IMR-90 (cell line): ENCODE data around the gene PLPP1. TPM values are rescaled to one million over a fixed set of nuclear protein-coding genes. Genes with fewer than 3 reads are reported as not detected.

ENCODE experiments used
- ATAC-seq: fragments of 200-7000 bp; cut with Tn5 transposase; 2 replicates; pipeline ENCODE4 v1.9.1; 2020; ENCODE audit warnings: low read depth, mild to moderate bottlenecking, moderate library complexity
- BruUV-seq: library from RNA; stranded (reverse); fragments of 400-500 nt; replicated peaks from 2 replicates; lab custom pipeline; 2021; lab: Mats Ljungman, UMichigan
- CTCF ChIA-PET: fragments of 300-600 bp; formaldehyde crosslinking; extraction: SDS; loops from one replicate; lab custom pipeline; 2021; ENCODE audit warnings: antibody characterized with exemption; lab: Yijun Ruan, JAX
- POLR2A ChIA-PET: fragments of 300-600 bp; sonication (Branson Sonifier 250); formaldehyde crosslinking; loops from one replicate; lab custom pipeline; 2022; ENCODE audit warnings: antibody characterized with exemption; ENCODE audit not compliant: unreplicated experiment; lab: Charles Lee
- DNase-seq: peaks from one replicate; pipeline ENCODE4 v3.0.0; 2013
- H2AFZ ChIP-seq: replicated peaks from 2 replicates; pipeline ENCODE3; 2013; ENCODE audit warnings: low read length, mild to moderate bottlenecking; ENCODE audit not compliant: poor library complexity
- H2AK5ac ChIP-seq: 2 replicates; pipeline ENCODE4 v1.6.1; 2013; ENCODE audit warnings: low read depth, low read length, inconsistent platforms
- H2AK9ac ChIP-seq: replicated peaks from 2 replicates; pipeline ENCODE3; 2013; ENCODE audit warnings: mild to moderate bottlenecking, low read depth, low read length, moderate library complexity; ENCODE audit not compliant: poor library complexity
- H2BK120ac ChIP-seq: 2 replicates; pipeline ENCODE4 v1.6.1; 2013; ENCODE audit warnings: low read depth, low read length, inconsistent platforms
- H2BK15ac ChIP-seq: 3 replicates; pipeline ENCODE4 v1.6.1; 2013; ENCODE audit warnings: low read depth, low read length, inconsistent platforms
- H2BK20ac ChIP-seq: 2 replicates; pipeline ENCODE4 v1.6.1; 2013; ENCODE audit warnings: low read depth, mild to moderate bottlenecking, inconsistent platforms, low read length, moderate library complexity
- H2BK5ac ChIP-seq: 2 replicates; pipeline ENCODE4 v1.6.1; 2013; ENCODE audit warnings: mild to moderate bottlenecking, low read depth, low read length, inconsistent platforms; ENCODE audit not compliant: poor library complexity, severe bottlenecking
- H3K14ac ChIP-seq: replicated peaks from 2 replicates; pipeline ENCODE4 v1.6.1; 2013; ENCODE audit warnings: low read depth, low read length, inconsistent platforms
- H3K18ac ChIP-seq: 2 replicates; pipeline ENCODE4 v1.6.1; 2013; ENCODE audit warnings: low read depth, low read length, control low read depth
- H3K23ac ChIP-seq: 2 replicates; pipeline ENCODE4 v1.6.1; 2013; ENCODE audit warnings: low read depth, low read length, inconsistent platforms
- H3K27ac ChIP-seq: 2 replicates; pipeline ENCODE4 v1.5.1; 2013; ENCODE audit warnings: mild to moderate bottlenecking, control low read depth, low read length; ENCODE audit not compliant: insufficient read depth
- H3K27me3 ChIP-seq: 2 replicates; pipeline ENCODE4 v1.6.1; 2013; ENCODE audit warnings: low read length; ENCODE audit not compliant: control insufficient read depth, insufficient read depth
- H3K36me3 ChIP-seq: 2 replicates; pipeline ENCODE4 v1.6.1; 2013; ENCODE audit warnings: low read length, mixed read lengths; ENCODE audit not compliant: control insufficient read depth, insufficient read depth
- H3K4ac ChIP-seq: 2 replicates; pipeline ENCODE4 v1.6.1; 2013; ENCODE audit warnings: low read depth, low read length, inconsistent platforms
- H3K4me1 ChIP-seq: 2 replicates; pipeline ENCODE4 v1.6.1; 2013; ENCODE audit warnings: low read length, mixed read lengths; ENCODE audit not compliant: control insufficient read depth, insufficient read depth
- H3K4me2 ChIP-seq: 2 replicates; pipeline ENCODE4 v1.6.1; 2013; ENCODE audit warnings: low read depth, mild to moderate bottlenecking, control low read depth, low read length, moderate library complexity
- H3K4me3 ChIP-seq: 2 replicates; pipeline ENCODE4 v1.5.1; 2013; ENCODE audit warnings: low read depth, mild to moderate bottlenecking, control low read depth, low read length, moderate library complexity; ENCODE audit not compliant: insufficient read depth
- H3K56ac ChIP-seq: 2 replicates; pipeline ENCODE4 v1.6.1; 2013; ENCODE audit warnings: low read length, inconsistent platforms; ENCODE audit not compliant: insufficient read depth; ENCODE audit errors: extremely low read depth
- H3K79me1 ChIP-seq, 2 experiments: 2 replicates each; pipeline ENCODE4 v1.6.1; 2013; ENCODE audit warnings: low read length in 2 of 2, inconsistent platforms in 1 of 2, low read depth in 1 of 2
- H3K9ac ChIP-seq: 2 replicates; pipeline ENCODE4 v1.6.1; 2013; ENCODE audit warnings: low read depth, low read length, control low read depth
- H3K9me1 ChIP-seq: 2 replicates; pipeline ENCODE4 v1.6.1; 2013; ENCODE audit warnings: low read length, inconsistent platforms; ENCODE audit not compliant: insufficient read depth
- H3K9me3 ChIP-seq: 2 replicates; pipeline ENCODE4 v1.6.1; 2013; ENCODE audit warnings: low read length; ENCODE audit not compliant: control insufficient read depth, insufficient read depth
- H4K20me1 ChIP-seq: 2 replicates; pipeline ENCODE4 v1.6.1; 2013; ENCODE audit warnings: low read length, inconsistent platforms; ENCODE audit not compliant: insufficient read depth
- H4K5ac ChIP-seq: 2 replicates; pipeline ENCODE4 v1.6.1; 2013; ENCODE audit warnings: mild to moderate bottlenecking, low read depth, low read length, control low read depth
- H4K8ac ChIP-seq, 2 experiments: 2 replicates each; pipeline ENCODE4 v1.6.1; 2013; ENCODE audit warnings: low read depth in 2 of 2, low read length in 2 of 2, control low read depth in 1 of 2, inconsistent platforms in 1 of 2
- H4K91ac ChIP-seq: 2 replicates; pipeline ENCODE4 v1.6.1; 2013; ENCODE audit warnings: low read depth, low read length, inconsistent platforms; ENCODE audit not compliant: insufficient read depth
- FOS ChIP-seq: fragments of 150-350 bp; IDR thresholded peaks from 2 replicates; pipeline ENCODE4 v1.6.1; 2016; ENCODE audit warnings: low read depth, low read length
- MAFK ChIP-seq: IDR thresholded peaks from 2 replicates; pipeline ENCODE4 v1.6.1; 2012; ENCODE audit warnings: low read depth, low read length, improper control_type of control experiment
- POLR2A ChIP-seq: IDR thresholded peaks from 2 replicates; pipeline ENCODE4 v1.6.1; 2012; ENCODE audit warnings: mild to moderate bottlenecking, low read depth, low read length
- RAD21 ChIP-seq: IDR thresholded peaks from 2 replicates; pipeline ENCODE4 v1.6.1; 2012; ENCODE audit warnings: low read length, improper control_type of control experiment
- RCOR1 ChIP-seq: IDR thresholded peaks from 2 replicates; pipeline ENCODE4 v1.6.1; 2012; ENCODE audit warnings: mild to moderate bottlenecking, low read length, improper control_type of control experiment; ENCODE audit not compliant: insufficient replicate concordance
- SMC3 ChIP-seq: fragments of 150-350 bp; IDR thresholded peaks from 2 replicates; pipeline ENCODE4 v1.6.1; 2016; ENCODE audit warnings: low read depth, mild to moderate bottlenecking, antibody characterized with exemption, low read length, moderate library complexity
- WGBS, 2 experiments: methylation state at CpG; one replicate each; pipeline versions ENCODE4 v1.1.5 to v1.1.7; 2013; ENCODE audit warnings: missing lambda C conversion rate in 2 of 2; ENCODE audit not compliant: insufficient read length in 1 of 2; ENCODE audit errors: extremely low coverage in 2 of 2; 5-methylcytosine and 5-hydroxymethylcytosine counted together
- dilution Hi-C: fragments of 300-500 bp; cut with HindIII; formaldehyde crosslinking; loops from one replicate; pipeline ENCODE4 v1.14.3; 2018; ENCODE audit warnings: low sequenced_read_pairs; ENCODE audit not compliant: unreplicated experiment
- in situ Hi-C: fragments of 300-500 bp; cut with MboI; formaldehyde crosslinking; loops from 3 replicates; pipeline ENCODE4 v1.14.3; 2019; ENCODE audit warnings: low sequenced_read_pairs, inconsistent platforms, mixed read lengths
- intact Hi-C: fragments of 100-400 bp; cut with micrococcal nuclease; formaldehyde crosslinking; loops from 2 replicates; pipeline ENCODE4 v1.10.0; 2022
- polyA plus RNA-seq, 3 experiments: library from polyadenylated mRNA; depleted of rRNA; stranded (reverse); fragments of >200 nt; gene quantifications; 2 replicates each; pipeline ENCODE4 v1.2.3, GENCODE V29; 2012; ENCODE audit warnings: low replicate concordance in 1 of 3
- total RNA-seq: library from RNA; depleted of rRNA; stranded (reverse); fragments of >200 nt; gene quantifications from 2 replicates; pipeline ENCODE4 v1.2.3, GENCODE V29; 2012
- TF ChIP-seq, protein P1 (sequence below): fragments of 150-350 bp; IDR thresholded peaks from 2 replicates; pipeline ENCODE4 v1.6.1; 2017; ENCODE audit warnings: mild to moderate bottlenecking, antibody characterized with exemption, low read length, low read depth
- TF ChIP-seq, protein P2 (sequence below): fragments of 150-350 bp; IDR thresholded peaks from 2 replicates; pipeline ENCODE4 v1.6.1; 2016; ENCODE audit warnings: low read depth, mild to moderate bottlenecking, low read length, moderate library complexity, borderline replicate concordance

PLPP1 gene
- total and polyA plus RNA-seq, 2 of the 4 experiments (the other 2 are of a cell fraction) = 19.2 to 21.3 TPM

DNA sequence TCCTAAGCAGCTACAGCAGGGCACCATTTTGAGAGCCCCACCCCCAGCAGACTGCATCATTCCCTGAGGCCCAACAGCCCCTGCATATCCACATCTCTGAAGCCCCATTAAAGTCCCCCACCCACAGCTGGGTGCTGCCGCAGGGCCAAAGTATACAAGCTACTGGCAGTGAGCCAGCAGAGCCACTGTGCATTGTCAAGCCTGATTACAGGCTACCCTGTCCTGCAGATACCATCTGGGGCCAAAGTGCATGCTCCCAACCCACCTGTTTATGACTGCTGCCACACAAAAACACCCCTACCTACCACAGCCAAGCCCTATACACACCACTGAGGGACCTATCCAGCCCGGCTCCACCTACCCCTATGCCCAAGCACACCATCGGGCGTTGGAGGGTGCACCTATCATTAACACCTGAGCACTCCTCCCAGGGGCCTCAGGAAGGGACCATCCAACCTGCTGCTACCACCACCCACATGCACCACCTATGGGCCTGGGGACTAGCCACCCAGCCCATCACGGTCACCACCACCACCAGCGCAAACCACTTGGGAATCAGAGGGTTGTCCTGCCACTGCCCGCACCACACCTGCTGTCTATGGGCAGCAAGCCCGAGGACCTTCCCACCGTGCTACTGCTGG, 105.0 kb downstream of the PLPP1 start:
- H4K20me1 ChIP-seq = peaks cover 3% of the 10 kb centered on the region; the same call in 1 of the 2 replicates
- intact Hi-C loops = no loop called here
- H3K27me3 ChIP-seq = no peaks in the 10 kb centered on the region
- no peak overlapping the region for H3K56ac ChIP-seq
- in situ Hi-C loops = no loop called here
- WGBS, 2 experiments = 90% methylated on average over 2 of the region's 9 CpGs; no CpG with 5 or more reads in 1 of the 2 experiments
- H4K91ac ChIP-seq = no peak overlapping the region
- H4K8ac ChIP-seq = no peak overlapping the region
- TF ChIP-seq RAD21 (no peak), SMC3 (no peak), MAFK (no peak), FOS (no peak), RCOR1 (no peak), POLR2A (no peak)
- TF ChIP-seq, protein P1, sequence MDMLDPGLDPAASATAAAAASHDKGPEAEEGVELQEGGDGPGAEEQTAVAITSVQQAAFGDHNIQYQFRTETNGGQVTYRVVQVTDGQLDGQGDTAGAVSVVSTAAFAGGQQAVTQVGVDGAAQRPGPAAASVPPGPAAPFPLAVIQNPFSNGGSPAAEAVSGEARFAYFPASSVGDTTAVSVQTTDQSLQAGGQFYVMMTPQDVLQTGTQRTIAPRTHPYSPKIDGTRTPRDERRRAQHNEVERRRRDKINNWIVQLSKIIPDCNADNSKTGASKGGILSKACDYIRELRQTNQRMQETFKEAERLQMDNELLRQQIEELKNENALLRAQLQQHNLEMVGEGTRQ = no peak
- TF ChIP-seq, protein P2, sequence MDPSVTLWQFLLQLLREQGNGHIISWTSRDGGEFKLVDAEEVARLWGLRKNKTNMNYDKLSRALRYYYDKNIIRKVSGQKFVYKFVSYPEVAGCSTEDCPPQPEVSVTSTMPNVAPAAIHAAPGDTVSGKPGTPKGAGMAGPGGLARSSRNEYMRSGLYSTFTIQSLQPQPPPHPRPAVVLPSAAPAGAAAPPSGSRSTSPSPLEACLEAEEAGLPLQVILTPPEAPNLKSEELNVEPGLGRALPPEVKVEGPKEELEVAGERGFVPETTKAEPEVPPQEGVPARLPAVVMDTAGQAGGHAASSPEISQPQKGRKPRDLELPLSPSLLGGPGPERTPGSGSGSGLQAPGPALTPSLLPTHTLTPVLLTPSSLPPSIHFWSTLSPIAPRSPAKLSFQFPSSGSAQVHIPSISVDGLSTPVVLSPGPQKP = no peak
- ATAC-seq (no peak), DNase-seq (no peak)
- H2BK120ac ChIP-seq = no peak overlapping the region
- H3K4me3 ChIP-seq = no peak overlapping the region
- H3K23ac ChIP-seq = no peak overlapping the region
- no peak overlapping the region for H3K27ac ChIP-seq
- no peak overlapping the region for H2BK5ac ChIP-seq
- no peak overlapping the region for H3K4ac ChIP-seq
- H3K79me1 ChIP-seq = peaks cover 13 to 20% of the 10 kb centered on the region in 2 experiments
- peaks cover 16% of the 10 kb centered on the region for H3K36me3 ChIP-seq
- no peak overlapping the region for H2BK20ac ChIP-seq
- H3K9me1 ChIP-seq = peaks cover 6% of the 10 kb centered on the region; the same call in 1 of the 2 replicates
- dilution Hi-C loops = no loop called here
- H3K18ac ChIP-seq = no peak overlapping the region
- no peak overlapping the region for H2AK5ac ChIP-seq
- ChIA-PET POLR2A (no interaction called here), CTCF (no interaction called here)
- peaks cover 2% of the 10 kb centered on the region for H3K9me3 ChIP-seq
- H3K4me2 ChIP-seq = no peak overlapping the region
- no peak overlapping the region for H4K5ac ChIP-seq
- H3K9ac ChIP-seq = no peak overlapping the region
- no peak overlapping the region for H3K14ac ChIP-seq
- H2AK9ac ChIP-seq = no peak overlapping the region
- no peak overlapping the region for H2AFZ ChIP-seq
- no peaks in the 10 kb centered on the region for H3K4me1 ChIP-seq
- no peak overlapping the region for H2BK15ac ChIP-seq
- no TSS peak for BruUV-seq
